ENCODE measurements around the gene VEZT.

GRCh38 chr12:95321516-95322246 lies 104.1 kb downstream of the VEZT start:
- TF ChIP-seq, protein P1, sequence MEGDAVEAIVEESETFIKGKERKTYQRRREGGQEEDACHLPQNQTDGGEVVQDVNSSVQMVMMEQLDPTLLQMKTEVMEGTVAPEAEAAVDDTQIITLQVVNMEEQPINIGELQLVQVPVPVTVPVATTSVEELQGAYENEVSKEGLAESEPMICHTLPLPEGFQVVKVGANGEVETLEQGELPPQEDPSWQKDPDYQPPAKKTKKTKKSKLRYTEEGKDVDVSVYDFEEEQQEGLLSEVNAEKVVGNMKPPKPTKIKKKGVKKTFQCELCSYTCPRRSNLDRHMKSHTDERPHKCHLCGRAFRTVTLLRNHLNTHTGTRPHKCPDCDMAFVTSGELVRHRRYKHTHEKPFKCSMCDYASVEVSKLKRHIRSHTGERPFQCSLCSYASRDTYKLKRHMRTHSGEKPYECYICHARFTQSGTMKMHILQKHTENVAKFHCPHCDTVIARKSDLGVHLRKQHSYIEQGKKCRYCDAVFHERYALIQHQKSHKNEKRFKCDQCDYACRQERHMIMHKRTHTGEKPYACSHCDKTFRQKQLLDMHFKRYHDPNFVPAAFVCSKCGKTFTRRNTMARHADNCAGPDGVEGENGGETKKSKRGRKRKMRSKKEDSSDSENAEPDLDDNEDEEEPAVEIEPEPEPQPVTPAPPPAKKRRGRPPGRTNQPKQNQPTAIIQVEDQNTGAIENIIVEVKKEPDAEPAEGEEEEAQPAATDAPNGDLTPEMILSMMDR (IDR thresholded peaks at IDR 0.05), result no peak
- no peak for TF ChIP-seq POLR2A (IDR thresholded peaks at IDR 0.05)

Measured in thyroid gland (tissue), 4 donors.